Ascending aorta (tissue), 2 donors: Measurements from ENCODE around the gene ME1. TPM values are rescaled to one million over a fixed set of nuclear protein-coding genes. Genes with fewer than 3 reads are reported as not detected.

Source experiments
- DNase-seq, 2 donors: peaks; one replicate each; pipeline ENCODE4 v3.0.0-alpha.2; 2019; ENCODE audit warnings: low spot score in 2 of 2
- H3K27ac ChIP-seq, 2 donors: fragments of 200-600 bp; sonication (generic); one replicate each; pipeline ENCODE4 v1.5.1; 2016 to 2017; ENCODE audit warnings: mild to moderate bottlenecking in 1 of 2
- H3K27me3 ChIP-seq: fragments of 200-600 bp; sonication (generic); one replicate; pipeline ENCODE4 v1.5.1; 2017
- H3K36me3 ChIP-seq, 2 donors: fragments of 200-600 bp; sonication (generic); one replicate each; pipeline ENCODE4 v1.5.1; 2016
- H3K4me1 ChIP-seq, 2 donors: fragments of 200-600 bp; sonication (generic); one replicate each; pipeline ENCODE4 v1.5.1; 2016 to 2017; ENCODE audit warnings: mild to moderate bottlenecking in 1 of 2
- H3K4me3 ChIP-seq, 2 donors: fragments of 200-600 bp; sonication (generic); one replicate each; pipeline ENCODE4 v1.5.1; 2016 to 2017; ENCODE audit warnings: mild to moderate bottlenecking in 1 of 2
- H3K9me3 ChIP-seq, 2 donors: fragments of 200-600 bp; sonication (generic); one replicate each; pipeline ENCODE4 v1.5.1; 2016
- CTCF ChIP-seq, 3 experiments: fragments of 200-600 bp in 2 of 3; fragments of 450-650 bp in 1 of 3; sonication (generic) in 2 of 3; IDR thresholded peaks; one replicate each; pipeline ENCODE4 v1.5.1; 2016 to 2019; ENCODE audit warnings: antibody characterized with exemption in 3 of 3, mild to moderate bottlenecking in 1 of 3, moderate library complexity in 1 of 3
- intact Hi-C: fragments of 100-400 bp; cut with DNase I; formaldehyde crosslinking; loops from one replicate; pipeline ENCODE4 v1.15.1; 2023
- total RNA-seq: library from RNA; depleted of rRNA; stranded (reverse); fragments of >200 nt; gene quantifications from one replicate; pipeline ENCODE4 v1.1.0, GENCODE V29; 2016

The ME1 gene
- total RNA-seq, 1 donor from 2014 or later, result 8.4 TPM

- H3K9me3 ChIP-seq, result no peaks in the 10 kb centered on the region
- no peak overlapping the region for H3K27ac ChIP-seq
- H3K4me1 ChIP-seq, result peaks cover 0 to 3% of the 10 kb centered on the region in 2 donors
- H3K36me3 ChIP-seq, result no peaks in the 10 kb centered on the region
- H3K4me3 ChIP-seq, result no peak overlapping the region
- intact Hi-C loops, result no loop called here
- no peak for TF ChIP-seq CTCF (IDR thresholded peaks at IDR 0.05)
- no peak for DNase-seq
- H3K27me3 ChIP-seq, result no peaks in the 10 kb centered on the region
Observed at GRCh38 chr6:83231146-83231545, 199.7 kb downstream of the ME1 start.

- Histone ChIP-seq H3K27me3 (no peaks in the 10 kb centered on the region), H3K9me3 (no peaks in the 10 kb centered on the region), H3K4me1 (peaks cover 0 to 7% of the 10 kb centered on the region in 2 donors), H3K36me3 (no peaks in the 10 kb centered on the region), H3K27ac (peak overlapping the region in 1 of 2 donors; percentile 9), H3K4me3 (no peak overlapping the region)
- intact Hi-C loops, result no loop called here
- no peak for TF ChIP-seq CTCF (IDR thresholded peaks at IDR 0.05)
- DNase-seq, result no peak
Observed at GRCh38 chr6:83226517-83226916, 204.3 kb downstream of the ME1 start.

GRCh38 chr6:83221889-83222479 is 208.9 kb downstream of the ME1 start:
- H3K4me1 ChIP-seq, result peaks cover 0 to 7% of the 10 kb centered on the region in 2 donors
- H3K27ac ChIP-seq, result no peak overlapping the region
- no peaks in the 10 kb centered on the region for H3K36me3 ChIP-seq
- peak in 2 of 3 experiments; percentile 61 to 66 for TF ChIP-seq CTCF (IDR thresholded peaks at IDR 0.05)
- intact Hi-C loops, result loop anchor here (1.0 to 5.0 kb wide), 3 partner anchors 197 to 293 kb away; partner anchors contain the start of gene ME1
- no peak for DNase-seq
- no peaks in the 10 kb centered on the region for H3K27me3 ChIP-seq
- H3K4me3 ChIP-seq, result no peak overlapping the region
- no peaks in the 10 kb centered on the region for H3K9me3 ChIP-seq

- Histone ChIP-seq H3K4me3 (no peak overlapping the region), H3K9me3 (no peaks in the 10 kb centered on the region), H3K4me1 (peaks cover 0 to 5% of the 10 kb centered on the region in 2 donors), H3K27me3 (no peaks in the 10 kb centered on the region), H3K36me3 (no peaks in the 10 kb centered on the region), H3K27ac (no peak overlapping the region)
- intact Hi-C loops, result loop anchor here (5.0 kb wide), 1 partner anchor 211 kb away; the partner anchor contains the start of gene ME1
- no peak for DNase-seq
- no peak for TF ChIP-seq CTCF (IDR thresholded peaks at IDR 0.05)
Observed at GRCh38 chr6:83221276-83221675, 209.6 kb downstream of the ME1 start.

GRCh38 chr6:83220121-83220520 is 210.7 kb downstream of the ME1 start:
- no peak for DNase-seq
- Histone ChIP-seq H3K27ac (no peak overlapping the region), H3K36me3 (no peaks in the 10 kb centered on the region), H3K4me1 (no peaks in the 10 kb centered on the region), H3K4me3 (no peak overlapping the region), H3K9me3 (no peaks in the 10 kb centered on the region), H3K27me3 (no peaks in the 10 kb centered on the region)
- TF ChIP-seq CTCF (IDR thresholded peaks at IDR 0.05), result no peak
- intact Hi-C loops, result loop anchor here (5.0 kb wide), 1 partner anchor 212 kb away; the partner anchor contains the start of gene ME1
